Karpas-422 (cell line): ENCODE data around the gene OSBP. TPM values are rescaled to one million over a fixed set of nuclear protein-coding genes. Genes with fewer than 3 reads are reported as not detected.
A peak's percentile ranks its signal among the peaks of the same experiment; 100 is the strongest.

Experiments
- DNase-seq: peaks from one replicate; pipeline ENCODE4 v3.0.0-alpha.2; 2015
- H2AFZ ChIP-seq: fragments of 200-600 bp; sonication (generic); 2 replicates; pipeline ENCODE4 v1.6.1; 2014; ENCODE audit warnings: antibody characterized with exemption, low read length, mixed read lengths
- H3K27ac ChIP-seq: fragments of 200-600 bp; sonication (generic); 2 replicates; pipeline ENCODE4 v1.5.1; 2014; ENCODE audit warnings: mild to moderate bottlenecking, low read length, moderate library complexity
- H3K27me3 ChIP-seq: fragments of 200-600 bp; sonication (generic); 2 replicates; pipeline ENCODE4 v1.6.1; 2014; ENCODE audit warnings: low read length, mixed read lengths
- H3K36me3 ChIP-seq: fragments of 200-600 bp; sonication (generic); 2 replicates; pipeline ENCODE4 v1.6.1; 2014; ENCODE audit warnings: low read length, mixed read lengths; ENCODE audit not compliant: insufficient read depth
- H3K4me1 ChIP-seq: fragments of 200-600 bp; sonication (generic); 2 replicates; pipeline ENCODE4 v1.6.1; 2014; ENCODE audit warnings: mild to moderate bottlenecking, low read length, mixed read lengths
- H3K4me2 ChIP-seq: fragments of 200-600 bp; sonication (generic); 2 replicates; pipeline ENCODE4 v1.6.1; 2014; ENCODE audit warnings: low read length, low read depth, mild to moderate bottlenecking; ENCODE audit not compliant: poor library complexity, severe bottlenecking
- H3K4me3 ChIP-seq: fragments of 200-600 bp; sonication (generic); 2 replicates; pipeline ENCODE4 v1.5.1; 2014; ENCODE audit warnings: mild to moderate bottlenecking, antibody characterized with exemption, low read length, mixed read lengths
- H3K79me2 ChIP-seq: fragments of 200-600 bp; sonication (generic); 2 replicates; pipeline ENCODE4 v1.6.1; 2014; ENCODE audit warnings: mild to moderate bottlenecking, low read length, mixed read lengths
- H3K9ac ChIP-seq: fragments of 200-600 bp; sonication (generic); 2 replicates; pipeline ENCODE4 v1.6.0; 2014; ENCODE audit warnings: low read length
- H3K9me2 ChIP-seq: fragments of 200-600 bp; sonication (generic), shearing (Covaris generic); replicated peaks from 2 replicates; pipeline ENCODE4 v1.6.0; 2014; ENCODE audit warnings: mild to moderate bottlenecking, low read length, moderate library complexity; ENCODE audit not compliant: insufficient read depth
- H3K9me3 ChIP-seq: fragments of 300-700, 200-600 bp; sonication (generic); 2 replicates; pipeline ENCODE4 v1.6.1; 2014; ENCODE audit warnings: low read length, mixed read lengths
- H4K20me1 ChIP-seq: fragments of 200-600 bp; sonication (generic); 2 replicates; pipeline ENCODE4 v1.6.1; 2014; ENCODE audit warnings: mild to moderate bottlenecking, antibody characterized with exemption, low read length, low read depth; ENCODE audit not compliant: insufficient read depth
- total RNA-seq: library from RNA; depleted of rRNA; stranded (reverse); fragments of >200 nt; shearing (Covaris generic); gene quantifications from 2 replicates; pipeline ENCODE4 v1.2.3, GENCODE V29; 2014; ENCODE audit warnings: low replicate concordance; rRNA removed

The OSBP gene, protein sequence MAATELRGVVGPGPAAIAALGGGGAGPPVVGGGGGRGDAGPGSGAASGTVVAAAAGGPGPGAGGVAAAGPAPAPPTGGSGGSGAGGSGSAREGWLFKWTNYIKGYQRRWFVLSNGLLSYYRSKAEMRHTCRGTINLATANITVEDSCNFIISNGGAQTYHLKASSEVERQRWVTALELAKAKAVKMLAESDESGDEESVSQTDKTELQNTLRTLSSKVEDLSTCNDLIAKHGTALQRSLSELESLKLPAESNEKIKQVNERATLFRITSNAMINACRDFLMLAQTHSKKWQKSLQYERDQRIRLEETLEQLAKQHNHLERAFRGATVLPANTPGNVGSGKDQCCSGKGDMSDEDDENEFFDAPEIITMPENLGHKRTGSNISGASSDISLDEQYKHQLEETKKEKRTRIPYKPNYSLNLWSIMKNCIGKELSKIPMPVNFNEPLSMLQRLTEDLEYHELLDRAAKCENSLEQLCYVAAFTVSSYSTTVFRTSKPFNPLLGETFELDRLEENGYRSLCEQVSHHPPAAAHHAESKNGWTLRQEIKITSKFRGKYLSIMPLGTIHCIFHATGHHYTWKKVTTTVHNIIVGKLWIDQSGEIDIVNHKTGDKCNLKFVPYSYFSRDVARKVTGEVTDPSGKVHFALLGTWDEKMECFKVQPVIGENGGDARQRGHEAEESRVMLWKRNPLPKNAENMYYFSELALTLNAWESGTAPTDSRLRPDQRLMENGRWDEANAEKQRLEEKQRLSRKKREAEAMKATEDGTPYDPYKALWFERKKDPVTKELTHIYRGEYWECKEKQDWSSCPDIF
- 17.2 and 29.7 TPM in 2 replicates for total RNA-seq

DNA sequence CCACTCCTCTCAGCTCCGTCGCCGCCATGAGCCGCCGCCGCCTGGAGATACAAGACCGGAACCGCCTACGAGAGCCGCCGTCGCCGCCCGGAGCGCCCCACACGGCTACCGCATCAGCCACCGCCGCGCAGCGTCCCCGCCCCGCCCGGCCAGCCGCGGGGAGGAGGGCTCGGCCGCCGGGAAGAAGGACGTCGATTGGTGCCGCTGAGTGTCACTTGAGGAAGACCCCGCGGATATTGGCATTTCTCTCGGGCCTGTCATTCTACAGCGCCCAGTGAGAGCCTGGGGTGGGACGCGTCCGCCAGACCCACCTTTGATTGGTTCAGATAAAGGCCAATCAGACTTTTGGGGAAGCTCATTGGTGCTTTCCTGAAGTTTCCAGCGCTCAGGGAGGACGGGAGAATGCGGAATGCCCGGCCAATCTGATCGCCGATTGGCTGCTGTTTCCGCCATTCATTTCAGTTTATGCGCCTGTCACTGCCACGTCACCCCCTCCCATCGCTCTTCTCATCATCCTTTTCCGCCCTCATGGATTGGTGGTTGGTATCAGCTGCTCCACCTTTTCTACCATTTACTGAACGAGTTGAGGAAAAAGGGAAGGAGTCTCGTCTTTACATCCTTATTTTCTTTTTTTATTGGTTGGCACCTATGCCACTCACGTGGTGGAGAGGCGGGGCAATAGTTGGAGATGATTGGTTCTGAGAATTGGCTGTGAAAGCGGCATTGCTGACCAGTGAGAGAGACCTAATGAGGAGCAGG is at the start of gene OSBP:
OSBP (minus strand) TSS at position 138 of the 759 bp plus-strand sequence; CDS start at position 28, 110 bp downstream.
- Histone ChIP-seq H3K4me3 (peak within 1 kb of the TSS; percentile 92), H3K4me2 (peak within 1 kb of the TSS; percentile 68), H3K9ac (peak within 1 kb of the TSS; percentile 83), H3K36me3 (peaks cover 5% of the 10 kb centered on the region; the same call in 1 of the 2 replicates), H3K27me3 (no peaks in the 10 kb centered on the region), H4K20me1 (peaks cover 14% of the 10 kb centered on the region; the same call in 1 of the 2 replicates), H3K4me1 (peaks cover 38% of the 10 kb centered on the region), H3K79me2 (peaks cover 42% of the 10 kb centered on the region), H2AFZ (no peak within 1 kb of the TSS), H3K27ac (peak within 1 kb of the TSS; percentile 33), H3K9me2 (no peaks in the 10 kb centered on the region), H3K9me3 (no peaks in the 10 kb centered on the region)
- peak; percentile 100 for DNase-seq

DNA sequence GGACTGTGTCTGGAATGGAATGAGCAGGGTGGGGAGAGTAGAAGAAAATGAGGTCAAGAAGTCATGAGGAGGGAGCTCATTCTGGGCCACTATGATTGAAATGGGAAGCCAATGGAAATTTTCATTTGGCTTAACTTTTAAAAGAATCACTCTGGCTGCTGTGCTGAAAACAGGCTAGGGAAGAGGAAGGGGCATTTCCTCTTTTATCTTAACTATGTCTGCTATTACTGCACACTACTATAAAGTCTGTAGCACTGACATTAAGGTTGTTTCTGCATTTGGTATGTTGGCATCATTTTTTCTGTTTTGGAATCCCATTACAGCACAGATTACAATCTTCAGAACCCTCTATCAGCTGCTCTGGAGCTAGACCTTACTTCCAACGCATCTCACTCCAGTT is 45.0 kb upstream of the OSBP start:
- Histone ChIP-seq H3K27me3 (no peaks in the 10 kb centered on the region), H3K9me2 (no peaks in the 10 kb centered on the region), H3K4me1 (peaks cover 38% of the 10 kb centered on the region), H3K4me3 (no peak overlapping the region), H4K20me1 (no peaks in the 10 kb centered on the region), H3K27ac (no peak overlapping the region), H3K9ac (no peak overlapping the region), H3K4me2 (no peak overlapping the region), H3K9me3 (no peaks in the 10 kb centered on the region), H3K79me2 (peaks cover 64% of the 10 kb centered on the region), H2AFZ (no peak overlapping the region), H3K36me3 (peaks cover 64% of the 10 kb centered on the region)
- no peak for DNase-seq

DNA sequence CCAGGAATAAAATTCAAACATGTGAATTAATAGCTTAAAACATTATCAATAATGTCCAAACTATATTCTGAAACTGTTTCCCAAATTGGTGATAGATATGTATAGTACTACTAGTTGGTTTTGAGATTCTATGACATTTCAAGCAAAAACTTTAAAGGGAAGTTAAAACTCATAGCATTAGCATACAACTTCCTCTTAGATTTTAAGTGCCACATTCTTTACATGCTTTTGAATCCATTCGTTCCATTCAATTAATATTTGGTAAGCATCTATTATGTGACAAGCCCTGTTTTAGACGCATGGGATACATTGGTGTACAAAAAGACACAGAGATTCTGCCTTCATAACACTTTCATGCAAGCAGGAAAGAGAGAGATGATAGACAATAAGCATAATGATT is 44.4 kb upstream of the OSBP start:
- no peaks in the 10 kb centered on the region for H3K9me2 ChIP-seq
- DNase-seq: no peak
- H3K27me3 ChIP-seq: no peaks in the 10 kb centered on the region
- H3K4me1 ChIP-seq: peaks cover 37% of the 10 kb centered on the region
- no peak overlapping the region for H3K4me2 ChIP-seq
- H4K20me1 ChIP-seq: no peaks in the 10 kb centered on the region
- no peak overlapping the region for H3K27ac ChIP-seq
- H3K9ac ChIP-seq: no peak overlapping the region
- H3K4me3 ChIP-seq: no peak overlapping the region
- H3K9me3 ChIP-seq: no peaks in the 10 kb centered on the region
- H3K36me3 ChIP-seq: peaks cover 65% of the 10 kb centered on the region
- peaks cover 58% of the 10 kb centered on the region for H3K79me2 ChIP-seq
- H2AFZ ChIP-seq: no peak overlapping the region

- peaks cover 69% of the 10 kb centered on the region for H3K36me3 ChIP-seq
- DNase-seq: no peak
- no peak overlapping the region for H3K27ac ChIP-seq
- no peaks in the 10 kb centered on the region for H3K9me3 ChIP-seq
- no peaks in the 10 kb centered on the region for H3K9me2 ChIP-seq
- no peak overlapping the region for H3K9ac ChIP-seq
- no peak overlapping the region for H3K4me2 ChIP-seq
- H3K4me1 ChIP-seq: peaks cover 18% of the 10 kb centered on the region
- H4K20me1 ChIP-seq: no peaks in the 10 kb centered on the region
- no peak overlapping the region for H3K4me3 ChIP-seq
- H3K79me2 ChIP-seq: peaks cover 38% of the 10 kb centered on the region
- no peaks in the 10 kb centered on the region for H3K27me3 ChIP-seq
- no peak overlapping the region for H2AFZ ChIP-seq
These were observed 42.5 kb upstream of the OSBP start for GRCh38 chr11:59658036-59658435.

- no peak overlapping the region for H3K27ac ChIP-seq
- no peak for DNase-seq
- H3K4me1 ChIP-seq: peaks cover 7% of the 10 kb centered on the region
- H3K9me3 ChIP-seq: no peaks in the 10 kb centered on the region
- no peak overlapping the region for H3K4me2 ChIP-seq
- H3K4me3 ChIP-seq: no peak overlapping the region
- H3K9ac ChIP-seq: no peak overlapping the region
- no peaks in the 10 kb centered on the region for H3K9me2 ChIP-seq
- no peaks in the 10 kb centered on the region for H3K27me3 ChIP-seq
- no peak overlapping the region for H2AFZ ChIP-seq
- no peaks in the 10 kb centered on the region for H4K20me1 ChIP-seq
- H3K79me2 ChIP-seq: peaks cover 12% of the 10 kb centered on the region
- H3K36me3 ChIP-seq: peaks cover 77% of the 10 kb centered on the region
These were observed 39.3 kb upstream of the OSBP start for GRCh38 chr11:59654893-59655292.

DNA sequence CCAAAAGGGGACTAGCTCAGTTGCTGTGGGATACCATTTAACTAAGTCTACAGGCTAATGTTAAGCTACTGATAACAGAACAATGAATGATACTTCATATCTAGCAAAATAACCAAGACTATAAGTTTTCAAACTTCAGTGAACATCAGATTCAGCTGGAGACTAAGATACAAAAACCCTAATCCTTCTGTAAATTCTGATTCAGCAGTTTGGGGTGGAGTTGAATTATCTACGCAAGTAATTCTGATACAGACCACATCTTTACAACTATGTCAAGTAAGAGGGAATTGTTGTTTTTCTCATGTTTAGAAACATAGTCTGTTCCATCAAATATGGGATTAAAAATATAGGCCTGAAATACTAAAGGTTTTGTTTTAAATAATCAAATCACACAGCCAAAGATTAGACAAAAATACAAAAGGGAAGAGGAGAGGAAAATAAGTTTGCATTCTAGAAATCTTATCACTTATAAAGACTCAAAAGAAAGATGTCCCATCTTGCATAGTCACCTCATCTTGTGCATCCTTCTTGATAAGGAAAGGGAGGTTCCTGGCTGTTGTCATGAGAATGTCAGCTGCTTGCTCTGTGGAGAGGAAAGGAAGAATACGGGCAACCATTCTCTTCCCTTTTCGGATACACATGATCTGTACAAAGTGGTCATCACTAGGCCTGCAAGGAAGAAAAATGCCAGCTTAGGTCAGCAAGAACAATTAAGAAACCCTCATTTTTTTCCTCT is 31.8 kb upstream of the OSBP start:
- no peak overlapping the region for H3K4me2 ChIP-seq
- H3K27me3 ChIP-seq: no peaks in the 10 kb centered on the region
- H3K4me1 ChIP-seq: peaks cover 3% of the 10 kb centered on the region
- H3K9ac ChIP-seq: no peak overlapping the region
- no peak overlapping the region for H2AFZ ChIP-seq
- DNase-seq: no peak
- no peak overlapping the region for H3K4me3 ChIP-seq
- peaks cover 18% of the 10 kb centered on the region for H3K79me2 ChIP-seq
- H3K9me3 ChIP-seq: no peaks in the 10 kb centered on the region
- H4K20me1 ChIP-seq: no peaks in the 10 kb centered on the region; the same call in 1 of the 2 replicates
- no peaks in the 10 kb centered on the region for H3K9me2 ChIP-seq
- H3K27ac ChIP-seq: no peak overlapping the region
- peaks cover 83% of the 10 kb centered on the region for H3K36me3 ChIP-seq

GRCh38 chr11:59644528-59644927 is 29.0 kb upstream of the OSBP start:
- no peak overlapping the region for H3K9ac ChIP-seq
- no peaks in the 10 kb centered on the region; the same call in 1 of the 2 replicates for H4K20me1 ChIP-seq

More at GRCh38 chr11:59644528-59644927, 29.0 kb upstream of the OSBP start:
- H3K4me1 ChIP-seq: no peaks in the 10 kb centered on the region
- no peaks in the 10 kb centered on the region for H3K9me2 ChIP-seq
- no peak for DNase-seq
- peaks cover 70% of the 10 kb centered on the region for H3K36me3 ChIP-seq
- no peaks in the 10 kb centered on the region for H3K27me3 ChIP-seq
- H3K79me2 ChIP-seq: peaks cover 13% of the 10 kb centered on the region
- H3K9me3 ChIP-seq: no peaks in the 10 kb centered on the region
- no peak overlapping the region for H3K4me2 ChIP-seq
- no peak overlapping the region for H3K27ac ChIP-seq
- H2AFZ ChIP-seq: no peak overlapping the region
- H3K4me3 ChIP-seq: no peak overlapping the region
